SW480 (cell line): ENCODE measurements around the gene COIL.
A peak's percentile ranks its signal among the peaks of the same experiment; 100 is the strongest.

ENCODE experiments used
- DNase-seq: peaks from one replicate; pipeline ENCODE4 v3.0.0-alpha.2; 2016; ENCODE audit warnings: low spot score

COIL gene

GRCh38 chr17:56934280-56934679, 26.6 kb downstream of the COIL start:
- DNase-seq: no peak

GRCh38 chr17:56933868-56934267, 27.0 kb downstream of the COIL start:
- DNase-seq: no peak

- no peak for DNase-seq
These were observed 27.6 kb downstream of the COIL start for GRCh38 chr17:56933151-56933745.

GRCh38 chr17:56930739-56931337, 30.0 kb downstream of the COIL start:
- DNase-seq: no peak

- DNase-seq: no peak
These were observed 31.4 kb downstream of the COIL start for GRCh38 chr17:56929362-56929969.

GRCh38 chr17:56928586-56928985, 32.3 kb downstream of the COIL start:
- no peak for DNase-seq

- DNase-seq: no peak
These were observed 34.1 kb downstream of the COIL start for GRCh38 chr17:56926704-56927103.

GRCh38 chr17:56926270-56926669, 34.6 kb downstream of the COIL start:
- DNase-seq: no peak

GRCh38 chr17:56925088-56925487, 35.8 kb downstream of the COIL start:
- DNase-seq: no peak

GRCh38 chr17:56919717-56920116, 41.1 kb downstream of the COIL start:
- no peak for DNase-seq

- DNase-seq: no peak
These were observed 41.9 kb downstream of the COIL start for GRCh38 chr17:56918916-56919315.

GRCh38 chr17:56917559-56918296, 43.1 kb downstream of the COIL start:
- DNase-seq: no peak

- peak; percentile 38 for DNase-seq
These were observed 46.1 kb downstream of the COIL start for GRCh38 chr17:56914581-56915273.

GRCh38 chr17:56913867-56914580, 46.8 kb downstream of the COIL start, which contains the start of gene TRIM25:
TRIM25 (minus strand) TSS chr17:56914049; CDS start chr17:56913988, 61 bp downstream.
- peak; percentile 91 for DNase-seq

GRCh38 chr17:56913353-56913866, 47.4 kb downstream of the COIL start:
- DNase-seq: no peak

GRCh38 chr17:56913000-56913311, 47.9 kb downstream of the COIL start:
- no peak for DNase-seq

- no peak for DNase-seq
These were observed 48.5 kb downstream of the COIL start for GRCh38 chr17:56912105-56912999.

- no peak for DNase-seq
These were observed 50.2 kb downstream of the COIL start for GRCh38 chr17:56910509-56911235.

- DNase-seq: no peak
These were observed 50.9 kb downstream of the COIL start for GRCh38 chr17:56909742-56910508.
